Measurements from ENCODE around the gene WBP2NL.
A peak's percentile ranks its signal among the peaks of the same experiment; 100 is the strongest.
"Not testable (repeated sequence)": the region's sequence is repeated elsewhere in the genome, so short reads cannot be mapped to it uniquely, and the experiment has no call there.

WBP2NL gene

GRCh38 chr22:42035256-42035655, 36.7 kb downstream of the WBP2NL start:
- DNase-seq: peak in 1 of 2 experiments; percentile 14

GRCh38 chr22:42039271-42039670, 40.7 kb downstream of the WBP2NL start:
- no peak for DNase-seq

GRCh38 chr22:42041784-42042183, 43.2 kb downstream of the WBP2NL start:
- no peak for DNase-seq

GRCh38 chr22:42050641-42051180, 52.1 kb downstream of the WBP2NL start:
- no peak for DNase-seq

GRCh38 chr22:42052765-42053164, 54.2 kb downstream of the WBP2NL start:
- DNase-seq: no peak

GRCh38 chr22:42056757-42057511, 58.3 kb downstream of the WBP2NL start:
- DNase-seq: no peak

GRCh38 chr22:42060489-42060888, 61.9 kb downstream of the WBP2NL start:
- no peak for DNase-seq

- no peak for DNase-seq
Observed at GRCh38 chr22:42061041-42061440, 62.5 kb downstream of the WBP2NL start.

GRCh38 chr22:42062506-42063170, 64.0 kb downstream of the WBP2NL start:
- no peak for DNase-seq

- DNase-seq: no peak
Observed at GRCh38 chr22:42064629-42065028, 66.0 kb downstream of the WBP2NL start.

GRCh38 chr22:42065438-42066125, 67.0 kb downstream of the WBP2NL start:
- no peak for DNase-seq

- no peak for DNase-seq
Observed at GRCh38 chr22:42066126-42066761, 67.7 kb downstream of the WBP2NL start.

GRCh38 chr22:42066937-42067336, 68.3 kb downstream of the WBP2NL start:
- no peak for DNase-seq

GRCh38 chr22:42067671-42068251, 69.2 kb downstream of the WBP2NL start:
- no peak for DNase-seq

- no peak for DNase-seq
Observed at GRCh38 chr22:42068291-42068690, 69.7 kb downstream of the WBP2NL start.

GRCh38 chr22:42069801-42070516, 71.4 kb downstream of the WBP2NL start:
- no peak for DNase-seq

GRCh38 chr22:42070517-42071422, 72.2 kb downstream of the WBP2NL start, which contains the start of gene NAGA:
Gene NAGA, minus strand, starts transcription at chr22:42070812. Its CDS starts 515 bp downstream, at chr22:42070297.
- DNase-seq: peak; percentile 97 to 98

- DNase-seq: not testable (repeated sequence)
Observed at GRCh38 chr22:42071508-42071907, 72.9 kb downstream of the WBP2NL start.

GRCh38 chr22:42072606-42073330, 74.2 kb downstream of the WBP2NL start:
- no peak for DNase-seq

GRCh38 chr22:42073621-42074041, 75.0 kb downstream of the WBP2NL start:
- DNase-seq: no peak

Data from NCI-H524 (cell line).